ENCODE measurements around the gene CTH. TPM values are rescaled to one million over a fixed set of nuclear protein-coding genes. Genes with fewer than 3 reads are reported as not detected.
"Not testable (repeated sequence)": the region's sequence is repeated elsewhere in the genome, so short reads cannot be mapped to it uniquely, and the experiment has no call there.

CTH gene
- 33.5 and 35.9 TPM in 2 replicates for total RNA-seq (2014; rRNA removed; shearing (Covaris generic))

- peak; percentile 91 for DNase-seq
These were observed at the start of gene CTH for GRCh38 chr1:70410604-70411359. Gene CTH (plus strand): TSS chr1:70411268. CDS start chr1:70411416, 148 bp downstream.

DNA sequence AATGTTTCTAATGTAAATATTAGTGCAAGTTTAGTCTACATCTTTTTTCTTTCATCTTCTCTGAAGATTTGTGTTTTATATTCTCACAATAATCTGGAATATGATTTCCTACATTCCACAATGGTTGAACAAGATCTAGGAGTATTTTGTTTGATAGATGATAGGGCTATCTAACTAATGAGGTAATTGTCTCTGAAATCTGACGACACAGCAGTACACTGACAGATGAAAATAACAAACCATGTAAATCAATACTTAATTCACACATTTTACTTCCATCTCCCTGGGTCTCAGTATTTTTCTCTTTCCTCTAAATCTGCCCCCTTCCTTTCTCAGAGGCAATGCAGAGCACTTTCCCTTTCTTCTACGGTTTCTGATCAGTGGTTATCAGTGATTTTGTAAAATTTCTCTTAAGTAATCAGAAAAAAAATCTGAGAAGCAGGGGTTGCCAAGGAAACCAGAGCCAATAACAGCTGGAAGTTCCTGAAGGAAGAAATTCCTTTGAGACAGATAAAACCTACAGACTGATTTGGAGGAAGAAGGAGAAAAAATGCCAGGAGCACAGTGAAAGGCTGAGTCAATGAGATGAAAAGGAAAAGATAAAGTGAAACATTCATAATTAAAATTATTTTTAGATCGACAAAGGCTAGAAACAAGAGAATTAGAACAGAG is 49.2 kb upstream of the CTH start:
- no peaks in the 10 kb centered on the region; the same call in 1 of the 2 replicates for H3K36me3 ChIP-seq (replicated peaks; ENCODE audit: control insufficient read depth, insufficient read depth, low read length)
- no peak overlapping the region for H3K4me3 ChIP-seq (ENCODE audit: insufficient read depth, low read depth, low read length)
- no peaks in the 10 kb centered on the region for H3K27me3 ChIP-seq (ENCODE audit: control insufficient read depth, insufficient read depth, low read length)
- peak; percentile 29 for DNase-seq

More at GRCh38 chr1:70410604-70411359, at the start of gene CTH:
- Histone ChIP-seq H3K36me3 (replicated peaks; ENCODE audit: control insufficient read depth, insufficient read depth, low read length) (no peaks in the 10 kb centered on the region; the same call in 1 of the 2 replicates), H3K27me3 (ENCODE audit: control insufficient read depth, insufficient read depth, low read length) (no peaks in the 10 kb centered on the region), H3K4me3 (ENCODE audit: insufficient read depth, low read depth, low read length) (peak within 1 kb of the TSS; percentile 74)

- Histone ChIP-seq H3K4me3 (ENCODE audit: insufficient read depth, low read depth, low read length) (no peak overlapping the region), H3K27me3 (ENCODE audit: control insufficient read depth, insufficient read depth, low read length) (no peaks in the 10 kb centered on the region), H3K36me3 (replicated peaks; ENCODE audit: control insufficient read depth, insufficient read depth, low read length) (no peaks in the 10 kb centered on the region)
- no peak for DNase-seq
These were observed 46.6 kb upstream of the CTH start for GRCh38 chr1:70364439-70364838.

DNA sequence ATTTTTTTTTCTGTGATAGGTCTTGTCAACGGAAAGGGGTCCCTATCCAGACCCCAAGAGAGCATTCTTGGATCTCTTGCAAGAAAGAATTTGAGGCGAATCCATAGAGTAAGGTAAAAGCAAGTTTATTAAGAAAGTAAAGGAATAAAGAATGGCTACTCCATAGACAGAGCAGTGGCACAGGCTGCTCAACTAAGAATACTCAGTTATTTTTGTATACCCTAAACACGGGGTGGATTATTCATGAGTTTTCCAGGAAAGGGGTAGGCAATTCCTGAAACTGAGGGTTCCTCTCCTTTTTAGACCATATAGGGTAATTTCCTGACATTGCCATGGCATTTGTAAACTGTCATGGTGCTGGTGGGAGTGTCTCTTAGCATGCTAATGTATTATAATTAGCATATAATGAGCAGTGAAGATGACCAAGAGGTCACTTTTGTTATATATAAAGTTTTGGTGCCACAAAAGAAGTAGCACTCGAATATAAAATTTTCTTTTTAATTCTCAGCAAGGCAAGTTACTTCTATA is 44.6 kb upstream of the CTH start:
- not testable (repeated sequence) for DNase-seq; H3K4me3 ChIP-seq (ENCODE audit: insufficient read depth, low read depth, low read length); H3K27me3 ChIP-seq (ENCODE audit: control insufficient read depth, insufficient read depth, low read length); H3K36me3 ChIP-seq (replicated peaks; ENCODE audit: control insufficient read depth, insufficient read depth, low read length)

DNA sequence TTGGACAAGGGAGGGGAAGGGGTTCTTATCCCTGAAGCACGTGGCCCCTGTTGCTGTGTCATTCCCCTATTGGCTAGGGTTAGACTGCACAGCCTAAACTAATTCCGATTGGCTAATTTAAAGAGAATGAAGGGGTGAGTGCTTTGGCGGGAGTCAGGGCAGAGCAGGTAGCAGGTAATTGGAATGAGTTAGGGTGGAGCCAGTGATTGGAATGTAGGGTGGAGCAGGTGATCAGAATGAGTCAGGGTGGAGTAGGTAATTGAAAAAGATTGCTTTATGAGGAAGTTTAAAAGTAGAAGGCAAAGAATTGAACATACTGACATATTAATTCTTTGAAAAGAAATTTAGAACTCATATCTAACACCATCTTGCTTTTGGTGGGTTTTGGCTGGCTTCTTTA is 44.1 kb upstream of the CTH start:
- H3K4me3 ChIP-seq (ENCODE audit: insufficient read depth, low read depth, low read length); H3K27me3 ChIP-seq (ENCODE audit: control insufficient read depth, insufficient read depth, low read length); H3K36me3 ChIP-seq (replicated peaks; ENCODE audit: control insufficient read depth, insufficient read depth, low read length); DNase-seq: not testable (repeated sequence)

DNA sequence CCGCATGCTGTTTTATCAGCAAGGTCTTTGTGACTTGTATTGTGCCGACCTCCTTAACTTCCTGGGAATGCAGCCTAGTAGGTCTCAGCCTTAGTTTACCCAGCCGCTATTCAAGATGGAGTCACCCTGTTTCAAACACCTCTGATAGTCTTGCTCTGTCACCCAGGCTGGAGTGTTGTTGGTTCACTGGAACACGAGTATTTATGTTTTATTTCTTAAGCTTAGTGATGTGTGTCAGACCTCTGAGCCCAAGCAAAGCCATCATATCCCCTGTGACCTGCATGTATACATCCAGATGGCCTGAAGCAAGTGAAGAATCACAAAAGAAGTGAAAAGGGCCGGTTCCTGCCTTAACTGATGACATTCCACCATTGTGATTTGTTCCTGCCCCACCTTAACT is 43.7 kb upstream of the CTH start:
- H3K36me3 ChIP-seq (replicated peaks; ENCODE audit: control insufficient read depth, insufficient read depth, low read length); DNase-seq; H3K27me3 ChIP-seq (ENCODE audit: control insufficient read depth, insufficient read depth, low read length): not testable (repeated sequence)

GRCh38 chr1:70371586-70371985 is 39.5 kb upstream of the CTH start:
- not testable (repeated sequence) for H3K4me3 ChIP-seq (ENCODE audit: insufficient read depth, low read depth, low read length); H3K36me3 ChIP-seq (replicated peaks; ENCODE audit: control insufficient read depth, insufficient read depth, low read length); DNase-seq; H3K27me3 ChIP-seq (ENCODE audit: control insufficient read depth, insufficient read depth, low read length)

More for the DNA sequence above, 43.7 kb upstream of the CTH start:
- H3K4me3 ChIP-seq (ENCODE audit: insufficient read depth, low read depth, low read length): not testable (repeated sequence)

DNA sequence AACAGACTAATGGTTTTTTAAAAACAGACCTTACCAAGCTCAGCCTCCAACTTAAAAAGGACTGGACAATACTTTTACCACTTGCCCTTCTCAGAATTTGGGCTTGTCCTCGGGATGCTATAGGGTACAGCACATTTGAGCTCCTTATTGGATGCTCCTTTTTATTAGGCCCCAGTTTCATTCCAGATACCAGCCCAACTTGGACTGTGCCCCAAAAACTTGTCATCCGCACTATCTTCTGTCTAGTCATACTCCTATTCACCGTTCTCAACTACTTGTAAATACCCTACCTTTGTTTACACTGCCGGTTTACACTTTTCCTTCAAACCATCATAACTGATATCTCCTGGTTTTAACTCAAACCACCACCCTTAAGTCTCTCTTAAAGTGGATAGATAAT is 38.6 kb upstream of the CTH start:
- H3K36me3 ChIP-seq (replicated peaks; ENCODE audit: control insufficient read depth, insufficient read depth, low read length): no peaks in the 10 kb centered on the region
- H3K4me3 ChIP-seq (ENCODE audit: insufficient read depth, low read depth, low read length): no peak overlapping the region
- no peaks in the 10 kb centered on the region for H3K27me3 ChIP-seq (ENCODE audit: control insufficient read depth, insufficient read depth, low read length)
- no peak for DNase-seq

DNA sequence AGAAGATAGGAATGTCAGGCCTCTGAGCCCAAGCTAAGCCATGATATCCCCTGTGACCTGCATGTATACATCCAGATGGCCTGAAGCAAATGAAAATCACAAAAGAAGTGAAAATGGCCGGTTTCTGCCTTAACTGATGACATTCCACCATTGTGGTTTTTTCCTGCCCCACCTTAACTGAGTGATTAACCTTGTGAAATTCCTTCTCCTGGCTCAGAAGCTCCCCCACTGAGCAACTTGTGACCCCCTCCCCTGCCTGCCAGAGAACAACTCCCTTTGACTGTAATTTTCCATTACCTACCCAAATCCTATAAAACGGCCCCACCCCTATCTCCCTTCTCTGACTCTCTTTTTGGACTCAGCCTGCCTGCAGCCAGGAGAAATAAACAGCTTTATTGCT is 37.5 kb upstream of the CTH start:
- not testable (repeated sequence) for H3K27me3 ChIP-seq (ENCODE audit: control insufficient read depth, insufficient read depth, low read length); DNase-seq

GRCh38 chr1:70376196-70376595 is 34.9 kb upstream of the CTH start:
- H3K36me3 ChIP-seq (replicated peaks; ENCODE audit: control insufficient read depth, insufficient read depth, low read length): no peaks in the 10 kb centered on the region
- no peak for DNase-seq
- no peaks in the 10 kb centered on the region for H3K27me3 ChIP-seq (ENCODE audit: control insufficient read depth, insufficient read depth, low read length)
- no peak overlapping the region for H3K4me3 ChIP-seq (ENCODE audit: insufficient read depth, low read depth, low read length)

More for the DNA sequence above, 37.5 kb upstream of the CTH start:
- H3K4me3 ChIP-seq (ENCODE audit: insufficient read depth, low read depth, low read length); H3K36me3 ChIP-seq (replicated peaks; ENCODE audit: control insufficient read depth, insufficient read depth, low read length): not testable (repeated sequence)

DNA sequence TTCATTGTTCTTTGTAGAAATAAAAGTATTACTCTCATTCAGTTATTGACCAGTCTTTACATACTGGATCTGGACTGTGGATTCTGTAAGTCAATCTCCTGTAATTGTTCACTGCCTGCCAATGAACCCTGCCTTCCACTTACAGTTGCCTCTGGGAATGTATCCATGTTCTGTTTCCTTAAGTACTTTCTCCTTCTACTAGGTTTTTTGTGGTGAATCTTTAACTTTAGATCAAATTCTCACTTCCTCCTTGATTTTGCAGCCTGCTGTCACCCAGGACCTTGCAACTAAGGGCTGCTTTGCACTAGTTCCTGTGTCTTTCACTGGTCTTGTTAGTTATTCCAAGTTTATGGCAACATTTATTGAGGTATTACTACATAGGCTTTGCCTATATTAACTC is 28.4 kb upstream of the CTH start:
- Histone ChIP-seq H3K27me3 (ENCODE audit: control insufficient read depth, insufficient read depth, low read length) (no peaks in the 10 kb centered on the region), H3K36me3 (replicated peaks; ENCODE audit: control insufficient read depth, insufficient read depth, low read length) (no peaks in the 10 kb centered on the region), H3K4me3 (ENCODE audit: insufficient read depth, low read depth, low read length) (no peak overlapping the region)
- no peak for DNase-seq

DNA sequence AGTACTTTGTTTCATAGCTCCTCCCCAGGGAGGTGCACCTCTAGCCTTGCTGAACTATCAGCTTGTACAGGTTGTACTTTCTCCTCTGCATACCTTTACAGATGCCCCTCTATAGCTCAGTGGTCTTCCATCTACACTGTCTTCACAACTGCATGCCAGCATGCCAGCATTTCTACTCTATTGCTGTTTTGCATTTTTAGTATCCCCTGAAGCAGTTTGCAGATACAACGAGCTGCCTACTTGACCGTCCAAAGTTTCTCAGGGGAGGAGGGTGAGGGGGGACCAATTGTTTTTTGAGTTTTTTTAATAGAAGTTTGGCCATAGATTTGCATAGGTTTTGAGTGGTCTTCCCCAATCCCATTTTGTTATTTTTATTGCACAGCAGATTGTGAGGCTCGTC is 27.6 kb upstream of the CTH start:
- DNase-seq: no peak
- Histone ChIP-seq H3K27me3 (ENCODE audit: control insufficient read depth, insufficient read depth, low read length) (no peaks in the 10 kb centered on the region), H3K36me3 (replicated peaks; ENCODE audit: control insufficient read depth, insufficient read depth, low read length) (no peaks in the 10 kb centered on the region), H3K4me3 (ENCODE audit: insufficient read depth, low read depth, low read length) (no peak overlapping the region)

GRCh38 chr1:70384542-70384941 is 26.5 kb upstream of the CTH start:
- Histone ChIP-seq H3K27me3 (ENCODE audit: control insufficient read depth, insufficient read depth, low read length) (no peaks in the 10 kb centered on the region), H3K4me3 (ENCODE audit: insufficient read depth, low read depth, low read length) (no peak overlapping the region), H3K36me3 (replicated peaks; ENCODE audit: control insufficient read depth, insufficient read depth, low read length) (no peaks in the 10 kb centered on the region)
- no peak for DNase-seq

DNA sequence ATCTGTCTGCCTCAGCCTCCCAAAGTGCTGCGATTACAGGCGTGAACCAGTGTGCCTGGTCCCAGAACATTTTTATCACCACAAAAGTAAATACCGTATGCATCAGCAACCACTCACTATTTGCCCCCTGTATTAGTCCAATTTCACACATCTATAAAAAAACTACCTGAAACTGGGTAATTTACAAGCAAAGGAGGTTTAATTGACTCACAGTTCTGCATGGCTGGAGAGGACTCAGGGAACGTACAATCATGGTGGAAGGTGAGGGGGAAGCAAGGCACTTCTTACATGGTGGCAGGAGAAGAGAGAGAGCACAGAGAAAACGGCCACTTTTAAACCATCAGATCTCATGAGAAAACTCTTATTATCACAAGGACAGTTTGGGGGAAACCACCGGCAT is 25.6 kb upstream of the CTH start:
- DNase-seq: no peak
- Histone ChIP-seq H3K27me3 (ENCODE audit: control insufficient read depth, insufficient read depth, low read length) (no peaks in the 10 kb centered on the region), H3K36me3 (replicated peaks; ENCODE audit: control insufficient read depth, insufficient read depth, low read length) (no peaks in the 10 kb centered on the region), H3K4me3 (ENCODE audit: insufficient read depth, low read depth, low read length) (no peak overlapping the region)

- H3K36me3 ChIP-seq (replicated peaks; ENCODE audit: control insufficient read depth, insufficient read depth, low read length): no peaks in the 10 kb centered on the region
- H3K27me3 ChIP-seq (ENCODE audit: control insufficient read depth, insufficient read depth, low read length): no peaks in the 10 kb centered on the region
- DNase-seq: no peak
- no peak overlapping the region for H3K4me3 ChIP-seq (ENCODE audit: insufficient read depth, low read depth, low read length)
These were observed 24.9 kb upstream of the CTH start for GRCh38 chr1:70386121-70386520.
